DOHH2 (cell line): ENCODE measurements around the gene APOA4.
A peak's percentile ranks its signal among the peaks of the same experiment; 100 is the strongest.

Experiments
- H3F3A ChIP-seq: fragments of 200-600 bp; sonication (generic), shearing (Covaris generic); 2 replicates; pipeline ENCODE4 v1.6.0; 2016; ENCODE audit warnings: antibody characterized with exemption, mild to moderate bottlenecking; ENCODE audit not compliant: control insufficient read depth, insufficient read depth
- H3K27ac ChIP-seq: fragments of 200-600 bp; sonication (generic); 2 replicates; pipeline ENCODE4 v1.5.1; 2014; ENCODE audit warnings: low read depth, mild to moderate bottlenecking, low read length, moderate library complexity
- H3K27me3 ChIP-seq: fragments of 200-600 bp; sonication (generic); 2 replicates; pipeline ENCODE4 v1.6.1; 2014; ENCODE audit warnings: mild to moderate bottlenecking, low read length, mixed read lengths; ENCODE audit not compliant: control insufficient read depth
- H3K36me3 ChIP-seq: fragments of 200-600 bp; sonication (generic); 2 replicates; pipeline ENCODE4 v1.6.1; 2014; ENCODE audit warnings: mild to moderate bottlenecking, low read length, moderate library complexity, mixed read lengths; ENCODE audit not compliant: control insufficient read depth
- H3K4me1 ChIP-seq: fragments of 200-600 bp; sonication (generic); 2 replicates; pipeline ENCODE4 v1.6.1; 2014; ENCODE audit warnings: mild to moderate bottlenecking, low read length, mixed read lengths; ENCODE audit not compliant: control insufficient read depth
- H3K4me2 ChIP-seq: fragments of 200-600 bp; sonication (generic); 2 replicates; pipeline ENCODE4 v1.6.0; 2014; ENCODE audit warnings: mild to moderate bottlenecking, low read length, moderate library complexity
- H3K4me3 ChIP-seq: fragments of 200-600 bp; sonication (generic); 2 replicates; pipeline ENCODE4 v1.5.1; 2014; ENCODE audit warnings: mild to moderate bottlenecking, low read length, mixed read lengths
- H3K79me2 ChIP-seq: fragments of 200-600 bp; sonication (generic); 2 replicates; pipeline ENCODE4 v1.6.1; 2014; ENCODE audit warnings: mild to moderate bottlenecking, low read length, mixed read lengths; ENCODE audit not compliant: control insufficient read depth
- H3K9me2 ChIP-seq: fragments of 200-600 bp; sonication (generic); replicated peaks from 2 replicates; pipeline ENCODE4 v1.6.1; 2014; ENCODE audit warnings: mild to moderate bottlenecking, low read length, mixed read lengths; ENCODE audit not compliant: control insufficient read depth
- H3K9me3 ChIP-seq: fragments of 200-600 bp; sonication (generic); 2 replicates; pipeline ENCODE4 v1.6.1; 2014; ENCODE audit warnings: antibody characterized with exemption, low read length, mixed read lengths; ENCODE audit not compliant: control insufficient read depth, insufficient read depth
- H4K20me1 ChIP-seq: fragments of 200-600 bp; sonication (generic); 2 replicates; pipeline ENCODE4 v1.6.0; 2014; ENCODE audit warnings: low read depth, mild to moderate bottlenecking, antibody characterized with exemption, low read length, moderate library complexity; ENCODE audit not compliant: control insufficient read depth, insufficient read depth
- EZH2phosphoT487 ChIP-seq: fragments of 200-600 bp; sonication (generic); IDR thresholded peaks from 2 replicates; pipeline ENCODE4 v1.6.1; 2017; ENCODE audit warnings: borderline replicate concordance, mild to moderate bottlenecking, antibody characterized with exemption, low read length, moderate library complexity, mixed read lengths
- TF ChIP-seq, protein P1 (sequence below): fragments of 200-600 bp; sonication (generic); IDR thresholded peaks from one replicate; pipeline ENCODE4 v1.5.1; 2014; ENCODE audit warnings: antibody characterized with exemption, mild to moderate bottlenecking, low read depth, low read length; ENCODE audit not compliant: poor library complexity, severe bottlenecking

APOA4 gene

DNA sequence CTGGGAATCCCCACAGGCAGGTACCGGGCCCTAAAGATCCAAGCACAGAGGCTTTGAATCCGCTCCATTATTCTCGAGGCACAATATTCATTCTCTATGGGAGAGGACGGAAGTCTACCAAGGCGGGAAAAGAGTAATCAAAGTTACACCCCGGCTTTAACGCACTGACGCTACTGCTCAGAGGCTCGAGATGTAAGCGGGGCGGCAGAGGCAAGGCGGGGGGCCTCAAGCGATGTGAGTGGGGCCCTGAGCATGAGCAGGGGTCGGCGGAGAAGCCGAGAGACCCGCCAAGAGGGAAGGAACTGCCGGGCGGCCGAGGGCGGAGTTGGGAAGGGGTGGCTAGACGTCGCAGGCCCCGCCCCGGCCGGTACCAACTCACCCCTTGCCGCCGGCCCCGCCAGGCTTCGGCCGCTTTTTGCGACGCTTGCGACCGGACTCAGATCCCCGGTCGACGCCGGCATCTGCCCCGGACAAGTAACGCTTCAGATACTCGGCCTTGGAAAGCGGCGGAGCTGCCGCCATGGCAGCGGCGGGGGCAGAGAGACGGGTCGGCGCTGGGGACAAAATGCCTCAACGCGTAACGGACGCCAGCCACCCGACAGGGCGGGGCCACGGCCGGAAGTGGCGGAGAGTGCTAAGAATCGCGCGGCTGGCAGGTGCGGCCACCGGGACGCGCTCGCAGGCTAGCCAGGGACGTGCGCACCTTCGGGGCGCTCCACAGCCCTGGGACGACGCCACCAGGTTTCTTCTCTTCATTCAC is 50.5 kb downstream of the APOA4 start, which contains the start of gene BUD13:
Gene BUD13, minus strand, starts transcription at position 545 of the 760 bp plus-strand sequence. Its CDS starts 23 bp downstream, at position 522.
- Histone ChIP-seq H4K20me1 (no peaks in the 10 kb centered on the region), H3K36me3 (peaks cover 55% of the 10 kb centered on the region), H3K79me2 (peaks cover 39% of the 10 kb centered on the region), H3K4me2 (peak within 1 kb of the TSS; percentile 83), H3K4me3 (peak within 1 kb of the TSS; percentile 85), H3K27ac (peak within 1 kb of the TSS; percentile 78), H3K27me3 (no peaks in the 10 kb centered on the region), H3K9me2 (no peaks in the 10 kb centered on the region), H3K4me1 (peaks cover 29% of the 10 kb centered on the region), H3K9me3 (no peaks in the 10 kb centered on the region), H3F3A (peaks cover 18% of the 10 kb centered on the region; the same call in 1 of the 2 replicates)
- TF ChIP-seq, protein P1, sequence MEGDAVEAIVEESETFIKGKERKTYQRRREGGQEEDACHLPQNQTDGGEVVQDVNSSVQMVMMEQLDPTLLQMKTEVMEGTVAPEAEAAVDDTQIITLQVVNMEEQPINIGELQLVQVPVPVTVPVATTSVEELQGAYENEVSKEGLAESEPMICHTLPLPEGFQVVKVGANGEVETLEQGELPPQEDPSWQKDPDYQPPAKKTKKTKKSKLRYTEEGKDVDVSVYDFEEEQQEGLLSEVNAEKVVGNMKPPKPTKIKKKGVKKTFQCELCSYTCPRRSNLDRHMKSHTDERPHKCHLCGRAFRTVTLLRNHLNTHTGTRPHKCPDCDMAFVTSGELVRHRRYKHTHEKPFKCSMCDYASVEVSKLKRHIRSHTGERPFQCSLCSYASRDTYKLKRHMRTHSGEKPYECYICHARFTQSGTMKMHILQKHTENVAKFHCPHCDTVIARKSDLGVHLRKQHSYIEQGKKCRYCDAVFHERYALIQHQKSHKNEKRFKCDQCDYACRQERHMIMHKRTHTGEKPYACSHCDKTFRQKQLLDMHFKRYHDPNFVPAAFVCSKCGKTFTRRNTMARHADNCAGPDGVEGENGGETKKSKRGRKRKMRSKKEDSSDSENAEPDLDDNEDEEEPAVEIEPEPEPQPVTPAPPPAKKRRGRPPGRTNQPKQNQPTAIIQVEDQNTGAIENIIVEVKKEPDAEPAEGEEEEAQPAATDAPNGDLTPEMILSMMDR: no peak
- no peak for TF ChIP-seq EZH2phosphoT487

DNA sequence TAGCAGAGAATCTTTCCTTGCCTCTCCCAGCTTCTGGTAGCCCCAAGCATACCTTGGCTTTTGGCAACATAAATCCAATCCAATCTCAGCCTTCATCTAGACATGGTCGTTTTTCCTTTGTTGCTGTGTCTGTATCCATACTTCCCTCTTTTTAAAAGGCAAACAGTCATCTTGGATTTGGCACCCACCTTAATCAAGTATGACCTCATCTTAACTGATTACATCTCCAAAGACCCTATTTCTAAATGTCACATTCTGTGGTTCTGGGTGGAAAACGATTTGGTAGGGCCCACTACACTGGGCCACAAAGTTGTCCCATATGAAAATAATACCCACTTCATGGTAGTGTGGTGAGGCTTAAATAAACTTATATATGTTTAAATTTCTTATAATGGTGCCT is 51.2 kb downstream of the APOA4 start:
- peak overlapping the region; percentile 81 for H3K4me2 ChIP-seq
- peak overlapping the region; percentile 77 for H3K27ac ChIP-seq
- H3K9me2 ChIP-seq: no peaks in the 10 kb centered on the region
- H3K4me1 ChIP-seq: peaks cover 29% of the 10 kb centered on the region
- H3K4me3 ChIP-seq: peak overlapping the region; percentile 85
- TF ChIP-seq, protein P1: no peak
- TF ChIP-seq EZH2phosphoT487: no peak
- H3K79me2 ChIP-seq: peaks cover 39% of the 10 kb centered on the region
- H4K20me1 ChIP-seq: no peaks in the 10 kb centered on the region
- H3K27me3 ChIP-seq: no peaks in the 10 kb centered on the region
- peaks cover 16% of the 10 kb centered on the region; the same call in 1 of the 2 replicates for H3F3A ChIP-seq
- H3K36me3 ChIP-seq: peaks cover 51% of the 10 kb centered on the region
- H3K9me3 ChIP-seq: no peaks in the 10 kb centered on the region
